UCSD-AML1 (cell line): Measurements from ENCODE around the gene WSCD1.

ENCODE experiments used
- DNase-seq: peaks from one replicate; lab custom pipeline; 2025; ENCODE audit not compliant: unreplicated experiment; lab: John Stamatoyannopoulos, UW

Gene WSCD1

GRCh38 chr17:6104956-6105648 lies 34.9 kb downstream of the WSCD1 start:
- no peak for DNase-seq

GRCh38 chr17:6105649-6106007 lies 35.4 kb downstream of the WSCD1 start:
- DNase-seq = no peak

- no peak for DNase-seq
These were observed 36.0 kb downstream of the WSCD1 start for GRCh38 chr17:6106212-6106611.

DNA sequence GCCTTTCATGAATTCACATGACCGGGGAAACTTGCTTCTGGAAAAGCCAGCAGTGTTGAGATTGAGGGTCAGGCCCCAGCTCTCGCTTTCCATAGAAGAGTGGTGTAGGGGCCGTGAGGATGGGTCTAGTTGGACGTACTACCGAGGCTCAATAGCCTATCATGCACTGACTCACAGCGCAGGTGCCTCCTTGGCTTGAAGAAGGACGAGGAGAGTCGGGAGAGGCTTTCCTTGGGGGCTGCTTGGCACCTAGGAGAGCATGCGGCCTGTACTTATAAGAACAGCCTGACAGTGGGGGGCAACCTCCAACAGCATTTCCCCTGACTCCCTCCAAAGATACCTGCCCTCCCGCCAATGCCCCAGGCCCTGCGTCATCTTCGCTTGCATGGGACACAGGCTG lies 37.6 kb downstream of the WSCD1 start:
- DNase-seq = no peak

GRCh38 chr17:6108382-6108781 lies 38.2 kb downstream of the WSCD1 start:
- DNase-seq = no peak

GRCh38 chr17:6108987-6109386 lies 38.8 kb downstream of the WSCD1 start:
- no peak for DNase-seq

DNA sequence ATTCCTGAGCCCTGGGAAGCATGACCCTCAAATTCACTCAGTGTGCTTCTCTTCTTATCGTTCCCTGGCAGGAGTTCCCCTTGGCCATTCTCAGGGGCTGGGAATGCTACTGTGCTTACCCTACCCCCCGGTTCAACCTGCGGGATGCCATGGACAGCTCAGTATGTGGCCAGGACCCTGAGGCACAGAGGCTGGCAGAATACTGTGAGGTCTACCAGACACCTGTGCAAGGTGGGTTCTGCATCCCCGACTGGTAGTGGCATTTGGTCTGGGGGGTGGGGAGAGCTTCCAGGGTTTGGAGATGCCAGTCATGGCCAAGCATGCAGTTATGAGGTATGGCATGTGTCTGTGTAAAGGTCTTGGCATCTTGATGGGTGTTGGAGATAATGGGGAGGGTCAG lies 39.4 kb downstream of the WSCD1 start:
- DNase-seq = no peak

DNA sequence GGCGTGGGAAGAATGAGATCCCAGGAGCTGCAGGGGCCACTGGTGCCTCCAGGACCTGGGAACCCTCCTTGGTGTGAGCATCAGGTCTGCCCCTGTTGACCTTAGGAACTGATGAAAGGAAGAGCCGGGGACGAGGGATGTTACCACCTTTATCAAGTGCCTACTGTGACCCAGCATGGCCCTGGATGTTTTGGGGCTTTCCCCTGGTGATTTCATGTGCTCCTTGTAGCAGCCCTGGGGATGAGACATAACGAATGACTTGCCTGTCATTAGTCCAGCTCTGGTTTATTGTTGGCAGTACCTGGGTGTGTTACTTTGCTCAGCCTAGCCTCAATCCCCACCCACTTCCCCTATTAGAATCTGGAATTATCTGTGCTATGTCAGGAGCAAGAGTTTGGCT lies 39.9 kb downstream of the WSCD1 start:
- no peak for DNase-seq

- DNase-seq = no peak
These were observed 40.4 kb downstream of the WSCD1 start for GRCh38 chr17:6110592-6110991.

GRCh38 chr17:6120351-6120750 lies 50.2 kb downstream of the WSCD1 start:
- DNase-seq = no peak

DNA sequence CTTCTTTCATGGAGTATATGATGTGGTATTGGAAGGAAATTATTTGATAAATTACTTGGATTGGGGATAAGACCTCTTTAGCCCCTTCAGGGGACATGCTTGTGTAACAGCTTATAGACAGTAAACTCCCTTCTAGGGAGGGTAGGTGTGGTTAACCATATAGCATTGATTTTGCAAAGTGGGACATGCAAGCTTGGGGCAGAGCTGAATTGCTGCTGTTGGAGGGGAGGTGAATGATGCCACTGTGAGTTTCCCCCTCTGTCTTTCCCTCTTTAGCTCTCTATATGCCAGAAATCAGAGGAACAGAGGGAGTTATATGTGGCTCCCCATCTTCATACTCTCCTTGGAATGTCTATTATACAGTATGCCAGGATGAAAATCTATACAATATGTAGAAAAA lies 54.7 kb downstream of the WSCD1 start:
- DNase-seq = no peak

- DNase-seq = no peak
These were observed 56.6 kb downstream of the WSCD1 start for GRCh38 chr17:6126768-6127167.

- DNase-seq = no peak
These were observed 64.5 kb downstream of the WSCD1 start for GRCh38 chr17:6134721-6135120.

DNA sequence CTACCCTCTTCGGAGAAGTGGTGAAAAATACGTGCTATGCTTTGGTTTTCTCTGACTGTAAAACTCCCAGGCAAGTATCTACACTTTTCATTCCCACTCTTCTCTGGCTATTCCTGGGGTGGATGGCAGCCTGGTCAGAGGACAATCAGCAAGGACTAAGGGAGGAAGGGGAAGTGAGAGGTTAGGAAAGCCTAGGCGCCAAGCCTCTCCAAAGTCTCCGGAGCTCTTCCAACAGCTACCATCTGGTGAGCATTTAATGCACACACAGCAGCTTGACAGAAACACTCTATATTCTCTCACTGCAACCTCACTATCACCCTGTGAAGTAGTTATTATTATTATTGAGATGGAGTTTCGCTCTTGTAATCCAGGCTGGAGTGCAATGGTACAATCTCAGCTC lies 65.1 kb downstream of the WSCD1 start:
- no peak for DNase-seq

DNA sequence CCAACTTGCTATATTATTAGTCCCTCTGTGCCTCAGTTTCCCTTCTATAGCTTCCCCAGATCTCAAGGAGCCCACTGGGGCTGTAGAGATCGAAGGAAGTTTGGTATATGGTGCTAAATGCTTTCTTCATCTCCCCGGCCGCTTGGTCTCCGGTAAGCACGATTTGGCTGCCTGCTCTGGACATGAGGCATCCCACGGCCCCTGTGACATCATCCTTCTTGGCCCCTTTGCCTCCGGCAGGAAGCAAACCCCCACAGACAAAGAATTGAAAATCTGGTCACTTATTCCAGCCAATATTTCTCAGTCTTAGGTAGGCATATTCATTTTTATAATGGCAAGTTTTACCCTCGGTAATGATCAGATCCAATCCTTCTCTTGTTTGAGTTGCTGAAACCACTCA lies 65.8 kb downstream of the WSCD1 start:
- no peak for DNase-seq

GRCh38 chr17:6137716-6138502 lies 67.7 kb downstream of the WSCD1 start:
- no peak for DNase-seq

- DNase-seq = no peak
These were observed 68.7 kb downstream of the WSCD1 start for GRCh38 chr17:6138761-6139446.

DNA sequence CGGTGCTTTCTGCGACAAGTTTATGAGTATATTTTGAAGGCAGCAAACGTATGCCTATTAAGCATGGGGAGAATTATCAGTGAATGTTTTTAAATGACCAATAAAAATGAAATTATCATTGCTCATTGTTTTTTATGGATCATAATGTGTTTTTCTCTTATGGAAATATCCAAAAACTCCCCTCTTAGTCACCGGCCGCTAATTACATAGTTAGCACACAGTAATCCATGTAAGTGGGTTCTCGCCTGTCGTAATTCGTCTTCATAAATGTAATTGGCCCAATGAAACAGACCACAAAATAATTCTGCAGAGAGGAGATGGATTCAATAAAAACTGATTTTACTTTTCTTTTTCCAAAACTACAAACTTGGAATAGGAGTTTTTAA lies 69.3 kb downstream of the WSCD1 start:
- no peak for DNase-seq

DNA sequence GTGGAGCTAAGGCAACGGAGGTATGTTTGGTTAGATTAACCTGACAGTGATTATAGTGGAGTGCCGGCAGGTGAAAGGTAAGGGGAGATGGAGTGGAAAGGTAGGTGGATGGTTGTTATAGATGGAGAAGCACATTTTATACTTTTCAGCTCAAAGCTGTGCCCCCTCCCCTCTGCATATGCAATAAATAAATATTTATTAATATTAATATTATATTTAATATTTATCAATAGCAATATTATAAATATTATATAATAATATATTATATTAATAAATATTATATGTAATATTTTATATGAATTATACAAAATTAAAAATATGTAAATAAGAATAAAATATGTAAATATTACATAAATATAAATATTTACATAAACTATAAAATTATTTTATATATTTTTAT lies 70.0 kb downstream of the WSCD1 start:
- DNase-seq = no peak

DNA sequence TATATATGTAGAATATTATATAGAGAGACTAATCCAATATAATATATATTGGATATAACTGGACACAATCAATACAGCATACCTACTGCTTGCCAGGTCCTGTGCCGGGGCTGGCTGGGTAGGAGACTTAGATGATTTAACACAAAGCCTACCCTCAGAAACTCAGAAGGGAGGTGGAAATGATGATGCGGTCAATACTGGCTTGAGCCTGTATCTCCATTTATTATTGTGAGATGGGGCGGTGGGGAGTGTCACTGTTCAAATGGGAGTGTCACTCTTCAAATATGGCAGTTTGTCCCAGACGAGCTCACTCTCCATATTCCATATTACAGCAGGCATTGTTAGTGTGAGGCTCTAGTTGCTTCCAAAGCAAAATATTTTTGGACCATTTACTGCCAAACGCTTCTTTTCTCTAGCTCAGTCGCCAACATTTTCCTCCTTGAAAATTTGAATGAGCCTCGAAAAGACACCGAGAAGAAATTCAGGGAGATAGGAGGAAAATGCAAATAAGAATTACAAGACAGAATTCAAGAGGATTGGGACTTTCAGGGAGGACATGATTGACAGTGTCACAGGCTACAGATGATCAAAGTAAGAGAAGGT lies 70.7 kb downstream of the WSCD1 start:
- no peak for DNase-seq

DNA sequence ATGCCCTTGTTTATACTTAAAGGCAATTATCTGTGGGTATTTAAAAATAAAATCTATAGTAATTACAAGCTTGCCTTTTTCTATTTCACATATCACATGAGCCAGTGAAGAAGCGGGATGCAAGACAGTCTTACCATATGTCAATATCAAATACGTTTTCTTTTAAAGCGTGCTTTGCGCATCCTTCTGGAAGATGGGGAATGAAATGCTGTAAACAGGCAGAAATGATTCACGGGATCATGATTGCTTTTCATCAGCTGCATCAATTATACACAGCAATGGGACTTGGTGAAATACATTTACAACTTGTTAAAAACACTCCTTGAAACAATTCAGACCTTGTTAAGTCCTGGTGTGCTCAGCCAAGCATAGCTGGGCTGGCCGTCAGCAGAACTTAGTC lies 72.5 kb downstream of the WSCD1 start:
- DNase-seq = no peak

GRCh38 chr17:6145946-6146345 lies 75.8 kb downstream of the WSCD1 start:
- DNase-seq = no peak
